ENCODE measurements around the gene ISYNA1. TPM values are rescaled to one million over a fixed set of nuclear protein-coding genes. Genes with fewer than 3 reads are reported as not detected.

The ISYNA1 gene
- total and polyA plus RNA-seq, 10 of the 15 experiments (the other 5 are each of a cell fraction or from before 2014, with no cell fraction given), result 1.9 to 37.0 (median 9.1) TPM

GRCh38 chr19:18435842-18436670 is 1.9 kb downstream of the ISYNA1 start:
- ChIA-PET RAD21 (ENCODE audit: unreplicated experiment) (no interaction called here), SMC1A (ENCODE audit: uncharacterized antibody, unreplicated experiment) (interaction anchor here (0.5 kb wide), 1 partner anchor 124 kb away, joined by 3 read pairs; no protein-coding TSS in a partner anchor), CTCF (interaction anchor here (0.9 kb wide), 1 partner anchor 17 kb away, joined by 3 read pairs; the partner anchor contains the start of gene SSBP4), POLR2A (interaction anchor here (0.5 kb wide), 2 partner anchors 81 to 380 kb away, joined by 3 to 4 read pairs; no protein-coding TSS in a partner anchor)
- no TSS peak for BruUV-seq (replicated peaks)
- Histone ChIP-seq H3K36me3 (ENCODE audit: control insufficient read depth in 2 of 2, insufficient read depth in 2 of 2, low read length in 1 of 2) (peaks cover 0 to 2% of the 10 kb centered on the region in 2 experiments; a peak in 3 of 4 replicates), H3K27me3 (replicated peaks in 1 of 2; ENCODE audit: control insufficient read depth in 2 of 2, insufficient read depth in 2 of 2, low read length in 1 of 2) (no peaks in the 10 kb centered on the region), H4K20me1 (ENCODE audit: control insufficient read depth, insufficient read depth) (no peaks in the 10 kb centered on the region), H2AFZ (ENCODE audit: control insufficient read depth, low read depth, low read length) (no peak overlapping the region), H3K4me3 (peak overlapping the region; percentile 65; the same call in 1 of the 2 replicates), H3K4me1 (ENCODE audit: control insufficient read depth, insufficient read depth, low read length) (peaks cover 21% of the 10 kb centered on the region), H3K9ac (ENCODE audit: control insufficient read depth, insufficient read depth, low read length) (no peak overlapping the region), H3K79me2 (ENCODE audit: control insufficient read depth, insufficient read depth, low read length) (peaks cover 8% of the 10 kb centered on the region), H3K27ac (ENCODE audit: control insufficient read depth, insufficient read depth) (no peak overlapping the region), H3K9me3 (replicated peaks; ENCODE audit: control insufficient read depth, insufficient read depth, low read length) (no peaks in the 10 kb centered on the region; the same call in 2 of the 3 replicates), H3K4me2 (ENCODE audit: control insufficient read depth, insufficient read depth) (peak overlapping the region; percentile 56)
- no peak for FAIRE-seq
- no peak for ATAC-seq
- DNase-seq (ENCODE audit: low read depth, low spot score), result no peak
- in situ Hi-C loops (cut with MboI) (no loop called here), intact Hi-C loops (cut with micrococcal nuclease; ENCODE audit: unreplicated experiment) (no loop called here)
- WGBS (ENCODE audit: insufficient coverage, insufficient replicate concordance, low lambda C conversion rate, missing lambda C conversion rate), result 87% methylated on average over 46 of the region's 46 CpGs
- TF ChIP-seq, protein P1, sequence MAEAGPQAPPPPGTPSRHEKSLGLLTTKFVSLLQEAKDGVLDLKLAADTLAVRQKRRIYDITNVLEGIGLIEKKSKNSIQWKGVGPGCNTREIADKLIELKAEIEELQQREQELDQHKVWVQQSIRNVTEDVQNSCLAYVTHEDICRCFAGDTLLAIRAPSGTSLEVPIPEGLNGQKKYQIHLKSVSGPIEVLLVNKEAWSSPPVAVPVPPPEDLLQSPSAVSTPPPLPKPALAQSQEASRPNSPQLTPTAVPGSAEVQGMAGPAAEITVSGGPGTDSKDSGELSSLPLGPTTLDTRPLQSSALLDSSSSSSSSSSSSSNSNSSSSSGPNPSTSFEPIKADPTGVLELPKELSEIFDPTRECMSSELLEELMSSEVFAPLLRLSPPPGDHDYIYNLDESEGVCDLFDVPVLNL (IDR thresholded peaks at IDR 0.05; ENCODE audit: low read depth, low read length), result no peak
- TF ChIP-seq IKZF2 (IDR thresholded peaks at IDR 0.05), result no peak

- TF ChIP-seq ESRRA (IDR thresholded peaks at IDR 0.05; ENCODE audit: low read length) (no peak), CEBPB (IDR thresholded peaks at IDR 0.05; ENCODE audit: borderline replicate concordance in 1 of 2, low read depth in 2 of 2, low read length in 2 of 2) (no peak), ZNF24 (IDR thresholded peaks at IDR 0.05) (no peak), SUZ12 (IDR thresholded peaks at IDR 0.05; ENCODE audit: unreplicated experiment) (no peak), SREBF2 (IDR thresholded peaks at IDR 0.05; ENCODE audit: low read length) (no peak)
- H3K9ac ChIP-seq (ENCODE audit: control insufficient read depth, insufficient read depth, low read length), result no peak overlapping the region
- ChIA-PET POLR2A (interaction anchor here (0.5 kb wide), 1 partner anchor 380 kb away, joined by 4 read pairs; no protein-coding TSS in a partner anchor), SMC1A (ENCODE audit: uncharacterized antibody, unreplicated experiment) (no interaction called here), RAD21 (ENCODE audit: unreplicated experiment) (no interaction called here), CTCF (interaction anchor here (0.9 to 1.2 kb wide), 2 partner anchors 16 to 241 kb away, joined by 3 read pairs; partner anchors contain the start of gene SSBP4)
- no peaks in the 10 kb centered on the region for H4K20me1 ChIP-seq (ENCODE audit: control insufficient read depth, insufficient read depth)
- no peak overlapping the region for H3K27ac ChIP-seq (ENCODE audit: control insufficient read depth, insufficient read depth)
- H3K4me3 ChIP-seq, result no peak overlapping the region
- H2AFZ ChIP-seq (ENCODE audit: control insufficient read depth, low read depth, low read length), result no peak overlapping the region
- intact Hi-C loops (cut with micrococcal nuclease; ENCODE audit: unreplicated experiment) (no loop called here), in situ Hi-C loops (cut with MboI) (no loop called here)
- no peak for FAIRE-seq
- H3K36me3 ChIP-seq (ENCODE audit: control insufficient read depth in 2 of 2, insufficient read depth in 2 of 2, low read length in 1 of 2), result peaks cover 0 to 2% of the 10 kb centered on the region in 2 experiments; a peak in 3 of 4 replicates
- WGBS (ENCODE audit: insufficient coverage, insufficient replicate concordance, low lambda C conversion rate, missing lambda C conversion rate), result over 99% methylated on average over 33 of the region's 49 CpGs
- no peak for ATAC-seq
- DNase-seq (ENCODE audit: low read depth, low spot score), result no peak
- H3K9me3 ChIP-seq (replicated peaks; ENCODE audit: control insufficient read depth, insufficient read depth, low read length), result no peaks in the 10 kb centered on the region; the same call in 2 of the 3 replicates
- no peaks in the 10 kb centered on the region for H3K27me3 ChIP-seq (replicated peaks in 1 of 2; ENCODE audit: control insufficient read depth in 2 of 2, insufficient read depth in 2 of 2, low read length in 1 of 2)
- no peak overlapping the region for H3K4me2 ChIP-seq (ENCODE audit: control insufficient read depth, insufficient read depth)
- BruUV-seq (replicated peaks), result no TSS peak
- H3K79me2 ChIP-seq (ENCODE audit: control insufficient read depth, insufficient read depth, low read length), result peaks cover 8% of the 10 kb centered on the region
- H3K4me1 ChIP-seq (ENCODE audit: control insufficient read depth, insufficient read depth, low read length), result peaks cover 24% of the 10 kb centered on the region
These were observed 2.6 kb downstream of the ISYNA1 start for GRCh38 chr19:18435178-18435841.
